ENCODE data around the gene PSME1.

PSME1 gene

DNA sequence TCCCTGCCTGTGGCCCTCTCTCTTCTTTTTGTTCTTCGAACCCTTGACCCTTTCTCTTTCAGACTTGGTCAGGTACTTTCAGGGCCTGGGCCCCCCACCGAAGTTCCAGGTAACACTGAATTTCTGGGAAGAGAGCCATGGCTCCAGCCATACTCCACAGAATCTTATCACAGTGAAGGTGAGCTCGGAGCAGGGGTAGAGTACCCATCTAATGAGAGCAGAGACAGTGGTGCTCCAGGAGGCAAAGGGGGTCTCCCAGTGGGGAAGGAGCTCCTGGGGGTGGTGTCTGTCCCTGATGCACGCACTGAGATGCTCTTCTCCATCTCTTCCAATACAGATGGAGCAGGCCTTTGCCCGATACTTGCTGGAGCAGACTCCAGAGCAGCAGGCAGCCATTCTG, 29.8 kb downstream of the PSME1 start:
- Histone ChIP-seq H4K8ac (ENCODE audit: low read depth, low read length) (no peak overlapping the region), H2BK12ac (ENCODE audit: low read length) (no peak overlapping the region), H2BK120ac (ENCODE audit: low read depth, low read length) (no peak overlapping the region), H3K36me3 (replicated peaks in 1 of 2; ENCODE audit: control insufficient read depth in 2 of 2, insufficient read depth in 2 of 2, low read length in 2 of 2) (peaks cover 21 to 44% of the 10 kb centered on the region in 2 donors), H3K18ac (ENCODE audit: low read length) (no peak overlapping the region), H3K4ac (ENCODE audit: low read length) (no peak overlapping the region), H3K9ac (ENCODE audit: low read depth, low read length, poor library complexity) (no peak overlapping the region), H3K27ac (replicated peaks; ENCODE audit: low read length) (no peak overlapping the region), H3K4me2 (ENCODE audit: insufficient read depth, low read length, poor library complexity, severe bottlenecking) (no peak overlapping the region), H3K9me3 (replicated peaks in 1 of 2; ENCODE audit: control insufficient read depth in 2 of 2, insufficient read depth in 1 of 2, low read depth in 1 of 2, low read length in 2 of 2) (no peaks in the 10 kb centered on the region), H3K27me3 (ENCODE audit: control insufficient read depth in 3 of 3, insufficient read depth in 3 of 3, low read depth in 1 of 3, low read length in 3 of 3) (no peaks in the 10 kb centered on the region), H3K23ac (ENCODE audit: low read depth, low read length, poor library complexity) (no peak overlapping the region), H3K4me1 (ENCODE audit: control insufficient read depth in 2 of 2, insufficient read depth in 1 of 2, low read depth in 1 of 2, low read length in 2 of 2) (peaks cover 6 to 12% of the 10 kb centered on the region in 2 donors), H2AK5ac (ENCODE audit: low read depth, low read length) (no peak overlapping the region), H2BK5ac (ENCODE audit: low read length) (no peak overlapping the region), H2BK15ac (ENCODE audit: low read length) (no peak overlapping the region), H2AFZ (ENCODE audit: low read length) (no peak overlapping the region), H4K91ac (ENCODE audit: low read depth, low read length, poor library complexity) (no peak overlapping the region), H3K4me3 (ENCODE audit: low read length in 2 of 2) (no peak overlapping the region), H3K14ac (ENCODE audit: low read length) (no peak overlapping the region), H3K79me1 (ENCODE audit: low read depth, low read length) (no peaks in the 10 kb centered on the region)
- no peak for DNase-seq (ENCODE audit: low spot score)
- no CpG with 5 or more reads among the region's 5 CpGs for WGBS, 2 donors (ENCODE audit: extremely low coverage in 2 of 2, insufficient read length in 2 of 2, insufficient replicate concordance in 1 of 2)

GRCh38 chr14:24167469-24168114, 31.6 kb downstream of the PSME1 start:
- Histone ChIP-seq H3K4ac (ENCODE audit: low read length) (no peak overlapping the region), H2AFZ (ENCODE audit: low read length) (no peak overlapping the region), H3K23ac (ENCODE audit: low read depth, low read length, poor library complexity) (no peak overlapping the region), H3K27me3 (ENCODE audit: control insufficient read depth in 3 of 3, insufficient read depth in 3 of 3, low read depth in 1 of 3, low read length in 3 of 3) (no peaks in the 10 kb centered on the region), H3K27ac (replicated peaks; ENCODE audit: low read length) (no peak overlapping the region), H3K4me3 (ENCODE audit: low read length in 2 of 2) (no peak overlapping the region), H3K9me3 (replicated peaks in 1 of 2; ENCODE audit: control insufficient read depth in 2 of 2, insufficient read depth in 1 of 2, low read depth in 1 of 2, low read length in 2 of 2) (no peaks in the 10 kb centered on the region), H2AK5ac (ENCODE audit: low read depth, low read length) (no peak overlapping the region), H4K91ac (ENCODE audit: low read depth, low read length, poor library complexity) (no peak overlapping the region), H2BK15ac (ENCODE audit: low read length) (no peak overlapping the region), H2BK5ac (ENCODE audit: low read length) (no peak overlapping the region), H3K4me1 (ENCODE audit: control insufficient read depth in 2 of 2, insufficient read depth in 1 of 2, low read depth in 1 of 2, low read length in 2 of 2) (peaks cover 0 to 5% of the 10 kb centered on the region in 2 donors), H3K14ac (ENCODE audit: low read length) (no peak overlapping the region), H3K18ac (ENCODE audit: low read length) (no peak overlapping the region), H3K9ac (ENCODE audit: low read depth, low read length, poor library complexity) (no peak overlapping the region), H4K8ac (ENCODE audit: low read depth, low read length) (no peak overlapping the region), H2BK120ac (ENCODE audit: low read depth, low read length) (no peak overlapping the region), H2BK12ac (ENCODE audit: low read length) (no peak overlapping the region), H3K4me2 (ENCODE audit: insufficient read depth, low read length, poor library complexity, severe bottlenecking) (no peak overlapping the region), H3K36me3 (replicated peaks in 1 of 2; ENCODE audit: control insufficient read depth in 2 of 2, insufficient read depth in 2 of 2, low read length in 2 of 2) (peaks cover 18 to 42% of the 10 kb centered on the region in 2 donors), H3K79me1 (ENCODE audit: low read depth, low read length) (peaks cover 5% of the 10 kb centered on the region)
- WGBS, 2 donors (ENCODE audit: extremely low coverage in 2 of 2, insufficient read length in 2 of 2, insufficient replicate concordance in 1 of 2): no CpG with 5 or more reads among the region's 3 CpGs
- DNase-seq (ENCODE audit: low spot score): no peak

DNA sequence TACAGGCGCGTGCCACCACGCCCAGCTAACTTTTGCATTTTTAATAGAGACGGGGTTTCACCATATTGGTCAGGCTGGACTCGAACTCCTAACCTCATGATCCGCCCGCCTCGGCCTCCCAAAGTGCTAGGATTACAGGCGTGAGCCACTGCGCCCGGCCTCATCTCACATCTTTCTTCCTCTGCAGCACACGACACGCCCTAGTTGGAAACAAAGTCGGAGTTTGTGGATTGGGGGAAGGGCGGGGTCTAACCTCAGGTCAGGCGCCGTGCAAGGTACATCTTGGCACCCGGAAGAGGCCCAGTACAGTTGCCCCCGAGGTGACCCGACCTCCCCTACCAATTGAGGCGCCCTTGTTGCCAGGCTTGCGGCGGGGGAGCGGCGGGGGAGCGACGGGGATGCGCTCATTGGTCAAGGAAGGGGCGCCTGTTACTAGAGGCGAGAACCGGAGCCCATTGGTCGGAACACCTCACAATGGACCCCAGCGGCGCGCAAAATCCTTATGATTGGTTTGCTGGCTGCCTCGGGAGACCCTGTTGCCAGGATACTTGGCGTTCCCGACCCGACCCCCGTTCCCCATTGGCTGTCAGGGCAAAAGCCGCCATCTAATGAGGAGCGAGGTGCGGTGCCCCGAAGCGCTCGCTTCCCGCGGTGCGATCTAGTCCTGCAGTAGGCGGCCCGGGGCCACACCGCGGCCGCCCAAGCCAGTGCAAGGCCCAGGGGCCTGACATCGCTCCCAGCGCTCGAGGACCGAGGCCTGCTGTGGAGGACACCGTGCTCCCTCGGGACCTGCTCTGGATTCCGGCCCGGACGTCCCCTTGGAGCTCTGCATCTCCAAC, 35.6 kb downstream of the PSME1 start, which contains the start of gene REC8:
Gene REC8, plus strand, starts transcription at position 659 of the 839 bp plus-strand sequence. CDS start 473 bp downstream, outside the sequence.
- peak within 1 kb of the TSS; percentile 24 for H2BK12ac ChIP-seq (ENCODE audit: low read length)
- no peak within 1 kb of the TSS for H2BK5ac ChIP-seq (ENCODE audit: low read length)
- H2AK5ac ChIP-seq (ENCODE audit: low read depth, low read length): peak within 1 kb of the TSS; percentile 99
- peak within 1 kb of the TSS; percentile 82 for H3K9ac ChIP-seq (ENCODE audit: low read depth, low read length, poor library complexity)
- H2BK120ac ChIP-seq (ENCODE audit: low read depth, low read length): no peak within 1 kb of the TSS
- H3K23ac ChIP-seq (ENCODE audit: low read depth, low read length, poor library complexity): peak within 1 kb of the TSS; percentile 61
- peaks cover 9% of the 10 kb centered on the region for H3K79me1 ChIP-seq (ENCODE audit: low read depth, low read length)
- WGBS, 2 donors (ENCODE audit: extremely low coverage in 2 of 2, insufficient read length in 2 of 2, insufficient replicate concordance in 1 of 2): no CpG with 5 or more reads among the region's 63 CpGs
- no peak within 1 kb of the TSS for H4K8ac ChIP-seq (ENCODE audit: low read depth, low read length)
- H3K4ac ChIP-seq (ENCODE audit: low read length): no peak within 1 kb of the TSS
- H3K4me3 ChIP-seq (ENCODE audit: low read length in 2 of 2): peak within 1 kb of the TSS; percentile 1 to 91
- H3K14ac ChIP-seq (ENCODE audit: low read length): peak within 1 kb of the TSS; percentile 85
- H4K91ac ChIP-seq (ENCODE audit: low read depth, low read length, poor library complexity): no peak within 1 kb of the TSS
- H3K4me2 ChIP-seq (ENCODE audit: insufficient read depth, low read length, poor library complexity, severe bottlenecking): peak within 1 kb of the TSS; percentile 92
- H3K4me1 ChIP-seq (ENCODE audit: control insufficient read depth in 2 of 2, insufficient read depth in 1 of 2, low read depth in 1 of 2, low read length in 2 of 2): peaks cover 0 to 8% of the 10 kb centered on the region in 2 donors
- H3K27me3 ChIP-seq (ENCODE audit: control insufficient read depth in 3 of 3, insufficient read depth in 3 of 3, low read depth in 1 of 3, low read length in 3 of 3): no peaks in the 10 kb centered on the region
- H3K18ac ChIP-seq (ENCODE audit: low read length): peak within 1 kb of the TSS; percentile 96
- H3K27ac ChIP-seq (replicated peaks; ENCODE audit: low read length): peak within 1 kb of the TSS; percentile 65
- H3K9me3 ChIP-seq (replicated peaks in 1 of 2; ENCODE audit: control insufficient read depth in 2 of 2, insufficient read depth in 1 of 2, low read depth in 1 of 2, low read length in 2 of 2): no peaks in the 10 kb centered on the region
- peak within 1 kb of the TSS; percentile 65 for H2BK15ac ChIP-seq (ENCODE audit: low read length)
- H2AFZ ChIP-seq (ENCODE audit: low read length): no peak within 1 kb of the TSS
- DNase-seq (ENCODE audit: low spot score): peak; percentile 94
- peaks cover 6 to 18% of the 10 kb centered on the region in 2 donors for H3K36me3 ChIP-seq (replicated peaks in 1 of 2; ENCODE audit: control insufficient read depth in 2 of 2, insufficient read depth in 2 of 2, low read length in 2 of 2)

Measured in neuronal stem cell (in vitro differentiated cells).